ENCODE data around the gene APOM. TPM values are rescaled to one million over a fixed set of nuclear protein-coding genes. Genes with fewer than 3 reads are reported as not detected.
A peak's percentile ranks its signal among the peaks of the same experiment; 100 is the strongest.

APOM gene
- total and polyA plus RNA-seq, 2 of the 4 experiments (the other 2 are of a cell fraction), result 1.4 to 3.8 TPM

DNA sequence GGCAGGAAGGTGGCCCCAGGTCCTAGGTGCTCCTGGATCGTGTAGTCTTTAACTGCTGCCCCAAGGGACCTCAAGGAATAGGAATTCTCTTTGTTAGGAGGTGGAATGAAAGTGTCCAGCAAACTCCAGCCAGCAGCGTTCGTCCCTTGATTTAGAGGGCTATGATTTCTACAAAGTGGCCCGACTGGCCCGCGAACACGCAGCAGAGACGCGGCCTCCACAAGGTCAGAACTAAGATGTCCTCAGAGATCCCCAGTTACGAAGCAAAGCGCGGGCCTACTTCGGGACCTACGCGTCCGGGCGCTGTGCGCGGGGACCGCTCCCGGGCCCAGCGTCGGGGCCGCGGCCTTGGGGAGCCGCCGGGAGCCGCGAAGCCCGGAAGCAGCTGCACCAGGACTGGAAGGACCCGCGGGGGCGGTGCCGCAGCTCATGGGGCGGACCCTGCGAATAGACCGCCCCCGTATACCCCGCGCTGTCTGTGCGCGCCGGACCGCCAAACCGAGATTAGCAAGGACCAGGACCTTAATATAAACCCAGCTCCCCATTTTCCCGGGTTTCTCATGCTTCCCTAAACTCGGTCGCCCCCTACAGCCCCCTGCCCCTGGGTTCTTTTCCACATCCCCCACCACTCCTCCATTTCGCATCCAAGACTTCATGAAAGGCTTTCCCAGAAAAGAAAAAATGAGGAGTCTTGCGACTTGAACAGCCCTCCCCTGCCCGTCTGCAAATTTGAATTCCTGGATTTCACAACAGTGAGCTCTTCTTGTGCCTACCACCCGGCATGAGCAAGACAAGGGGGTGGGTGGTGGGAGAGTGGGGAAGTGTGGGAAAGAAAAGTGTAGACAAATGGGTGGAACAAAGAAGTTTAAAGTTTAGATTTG is 4.9 kb downstream of the APOM start, which contains the start of gene C6orf47:
C6orf47 (minus strand) TSS at position 398 of the 881 bp plus-strand sequence. CDS start 831 bp downstream, outside the sequence.
- H3K79me1 ChIP-seq (ENCODE audit: low read depth in 1 of 2, low read length in 2 of 2), result peaks cover 26 to 84% of the 10 kb centered on the region in 2 experiments; a peak in 3 of 4 replicates
- H3K9me3 ChIP-seq (ENCODE audit: control insufficient read depth, insufficient read depth, low read length), result no peaks in the 10 kb centered on the region
- H3K4me3 ChIP-seq (ENCODE audit: insufficient read depth, low read depth, low read length), result peak within 1 kb of the TSS; percentile 92
- no peak within 1 kb of the TSS for H2BK20ac ChIP-seq (ENCODE audit: low read depth, low read length)
- peak within 1 kb of the TSS; percentile 18; the same call in 1 of the 2 replicates for H2BK120ac ChIP-seq (ENCODE audit: low read depth, low read length)
- peaks cover 17% of the 10 kb centered on the region for H4K20me1 ChIP-seq (ENCODE audit: insufficient read depth, low read length)
- H3K4ac ChIP-seq (ENCODE audit: low read depth, low read length), result peak within 1 kb of the TSS; percentile 88
- intact Hi-C loops (cut with micrococcal nuclease), result loop anchor here (5.0 kb wide), 1 partner anchor 172 kb away; no protein-coding TSS in a partner anchor
- peak within 1 kb of the TSS; percentile 82 to 95 for H4K8ac ChIP-seq (ENCODE audit: low read depth in 2 of 2, low read length in 2 of 2)
- POLR2A ChIA-PET (ENCODE audit: unreplicated experiment), result interaction anchor here (0.5 to 1.2 kb wide), 8 partner anchors 9 to 1758 kb away, joined by 3 to 11 read pairs (median 3); partner anchors contain the start of genes ABHD16A and BAG6
- H4K91ac ChIP-seq (ENCODE audit: insufficient read depth, low read depth, low read length), result peak within 1 kb of the TSS; percentile 86
- TF ChIP-seq CEBPB (IDR thresholded peaks at IDR 0.05; ENCODE audit: low read depth, low read length), result peak; percentile 86
- TF ChIP-seq, protein P1, sequence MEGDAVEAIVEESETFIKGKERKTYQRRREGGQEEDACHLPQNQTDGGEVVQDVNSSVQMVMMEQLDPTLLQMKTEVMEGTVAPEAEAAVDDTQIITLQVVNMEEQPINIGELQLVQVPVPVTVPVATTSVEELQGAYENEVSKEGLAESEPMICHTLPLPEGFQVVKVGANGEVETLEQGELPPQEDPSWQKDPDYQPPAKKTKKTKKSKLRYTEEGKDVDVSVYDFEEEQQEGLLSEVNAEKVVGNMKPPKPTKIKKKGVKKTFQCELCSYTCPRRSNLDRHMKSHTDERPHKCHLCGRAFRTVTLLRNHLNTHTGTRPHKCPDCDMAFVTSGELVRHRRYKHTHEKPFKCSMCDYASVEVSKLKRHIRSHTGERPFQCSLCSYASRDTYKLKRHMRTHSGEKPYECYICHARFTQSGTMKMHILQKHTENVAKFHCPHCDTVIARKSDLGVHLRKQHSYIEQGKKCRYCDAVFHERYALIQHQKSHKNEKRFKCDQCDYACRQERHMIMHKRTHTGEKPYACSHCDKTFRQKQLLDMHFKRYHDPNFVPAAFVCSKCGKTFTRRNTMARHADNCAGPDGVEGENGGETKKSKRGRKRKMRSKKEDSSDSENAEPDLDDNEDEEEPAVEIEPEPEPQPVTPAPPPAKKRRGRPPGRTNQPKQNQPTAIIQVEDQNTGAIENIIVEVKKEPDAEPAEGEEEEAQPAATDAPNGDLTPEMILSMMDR (conservative IDR thresholded peaks at IDR 0.05; ENCODE audit: low read depth, low read length), result no peak
- no peak for TF ChIP-seq FOS (IDR thresholded peaks at IDR 0.05; ENCODE audit: low read depth, low read length)
- TF ChIP-seq MXI1 (IDR thresholded peaks at IDR 0.05; ENCODE audit: borderline replicate concordance, low read depth, low read length), result peak; percentile 24; the same call in 1 of the 2 replicates
- peak; percentile 76 for TF ChIP-seq POLR2A (IDR thresholded peaks at IDR 0.05; ENCODE audit: low read depth, low read length)
- CTCF ChIA-PET, result interaction anchor here (0.6 kb wide), 1 partner anchor 114 kb away, joined by 3 read pairs; the partner anchor contains the start of gene ATP6V1G2
- H3K18ac ChIP-seq (ENCODE audit: low read depth, low read length), result peak within 1 kb of the TSS; percentile 47
- H2BK5ac ChIP-seq (ENCODE audit: low read depth, low read length, poor library complexity, severe bottlenecking), result peak within 1 kb of the TSS; percentile 78
- dilution Hi-C loops (cut with HindIII; ENCODE audit: low sequenced_read_pairs, unreplicated experiment), result no loop called here
- peak within 1 kb of the TSS; percentile 89 for H2AFZ ChIP-seq (replicated peaks; ENCODE audit: low read length, poor library complexity)
- WGBS, 2 experiments (ENCODE audit: extremely low coverage in 2 of 2, insufficient read length in 1 of 2), result 1% methylated on average over 38 of the region's 52 CpGs; no CpG with 5 or more reads in 1 of the 2 experiments
- H3K27me3 ChIP-seq (ENCODE audit: control insufficient read depth, insufficient read depth, low read length), result no peaks in the 10 kb centered on the region
- peak; percentile 82 for ATAC-seq (ENCODE audit: low read depth)
- H2AK5ac ChIP-seq (ENCODE audit: low read depth, low read length), result peak within 1 kb of the TSS; percentile 89
- peak within 1 kb of the TSS; percentile 57 for H4K5ac ChIP-seq (ENCODE audit: low read depth, low read length)
- peak within 1 kb of the TSS; percentile 87 for H3K4me2 ChIP-seq (ENCODE audit: low read depth, low read length)
- H3K4me1 ChIP-seq (ENCODE audit: control insufficient read depth, insufficient read depth, low read length), result peaks cover 21% of the 10 kb centered on the region
- peak within 1 kb of the TSS; percentile 90 for H2AK9ac ChIP-seq (replicated peaks; ENCODE audit: low read depth, low read length, poor library complexity)
- BruUV-seq (replicated peaks), result no TSS peak
- DNase-seq, result peak; percentile 75
- peak within 1 kb of the TSS; percentile 98 for H3K9ac ChIP-seq (ENCODE audit: low read depth, low read length)
- peak within 1 kb of the TSS; percentile 93 for H3K27ac ChIP-seq (ENCODE audit: insufficient read depth, low read length)
- peak within 1 kb of the TSS; percentile 95 for H3K14ac ChIP-seq (replicated peaks; ENCODE audit: low read depth, low read length)
- no peak within 1 kb of the TSS for H2BK15ac ChIP-seq (ENCODE audit: low read depth, low read length)
- H3K36me3 ChIP-seq (ENCODE audit: control insufficient read depth, insufficient read depth, low read length), result peaks cover 15% of the 10 kb centered on the region
- in situ Hi-C loops (cut with MboI; ENCODE audit: low sequenced_read_pairs), result no loop called here
- H3K56ac ChIP-seq (ENCODE audit: extremely low read depth, insufficient read depth, low read length), result peak within 1 kb of the TSS; percentile 90
- peaks cover 17% of the 10 kb centered on the region; the same call in 1 of the 2 replicates for H3K9me1 ChIP-seq (ENCODE audit: insufficient read depth, low read length)
- peak within 1 kb of the TSS; percentile 57 for H3K23ac ChIP-seq (ENCODE audit: low read depth, low read length)

Data from IMR-90 (cell line).